Measurements from ENCODE around the gene IRS4.

Gene IRS4

DNA sequence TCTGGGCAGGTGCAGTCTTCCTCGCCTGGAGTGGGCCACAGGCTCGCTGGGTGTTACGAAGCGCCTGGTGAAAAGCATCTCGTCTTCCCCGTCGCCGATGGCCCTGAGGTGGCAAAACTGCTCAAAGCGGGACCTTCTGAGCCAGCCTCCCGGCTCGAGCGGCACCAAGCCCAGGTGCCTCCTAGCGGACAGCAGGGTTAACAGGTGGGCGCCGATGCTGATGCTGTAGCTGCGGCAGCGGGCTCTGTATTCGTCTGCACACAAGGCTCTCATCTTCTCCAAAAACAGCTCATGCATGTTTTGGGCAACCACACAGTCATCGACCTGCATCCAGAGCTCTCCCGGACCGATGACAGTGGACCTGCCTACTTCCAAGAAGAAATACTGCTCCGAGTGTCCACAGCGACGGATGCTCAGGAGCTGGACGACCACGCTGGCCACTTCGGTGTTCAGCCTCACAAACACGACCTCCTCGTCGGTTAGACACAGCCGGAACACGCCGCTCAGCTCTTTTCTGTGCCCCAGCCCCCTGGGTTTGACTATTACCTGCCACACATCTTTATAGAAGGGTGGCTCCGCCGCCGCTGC lies 1.2 kb downstream of the IRS4 start:
- DNase-seq (ENCODE audit: low read depth) = no peak
- H3K4me3 ChIP-seq (replicated peaks; ENCODE audit: low read depth, low read length) = no peak overlapping the region
- TF ChIP-seq, protein P1, sequence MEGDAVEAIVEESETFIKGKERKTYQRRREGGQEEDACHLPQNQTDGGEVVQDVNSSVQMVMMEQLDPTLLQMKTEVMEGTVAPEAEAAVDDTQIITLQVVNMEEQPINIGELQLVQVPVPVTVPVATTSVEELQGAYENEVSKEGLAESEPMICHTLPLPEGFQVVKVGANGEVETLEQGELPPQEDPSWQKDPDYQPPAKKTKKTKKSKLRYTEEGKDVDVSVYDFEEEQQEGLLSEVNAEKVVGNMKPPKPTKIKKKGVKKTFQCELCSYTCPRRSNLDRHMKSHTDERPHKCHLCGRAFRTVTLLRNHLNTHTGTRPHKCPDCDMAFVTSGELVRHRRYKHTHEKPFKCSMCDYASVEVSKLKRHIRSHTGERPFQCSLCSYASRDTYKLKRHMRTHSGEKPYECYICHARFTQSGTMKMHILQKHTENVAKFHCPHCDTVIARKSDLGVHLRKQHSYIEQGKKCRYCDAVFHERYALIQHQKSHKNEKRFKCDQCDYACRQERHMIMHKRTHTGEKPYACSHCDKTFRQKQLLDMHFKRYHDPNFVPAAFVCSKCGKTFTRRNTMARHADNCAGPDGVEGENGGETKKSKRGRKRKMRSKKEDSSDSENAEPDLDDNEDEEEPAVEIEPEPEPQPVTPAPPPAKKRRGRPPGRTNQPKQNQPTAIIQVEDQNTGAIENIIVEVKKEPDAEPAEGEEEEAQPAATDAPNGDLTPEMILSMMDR (IDR thresholded peaks at IDR 0.05; ENCODE audit: low read length, missing control alignments) = no peak

DNA sequence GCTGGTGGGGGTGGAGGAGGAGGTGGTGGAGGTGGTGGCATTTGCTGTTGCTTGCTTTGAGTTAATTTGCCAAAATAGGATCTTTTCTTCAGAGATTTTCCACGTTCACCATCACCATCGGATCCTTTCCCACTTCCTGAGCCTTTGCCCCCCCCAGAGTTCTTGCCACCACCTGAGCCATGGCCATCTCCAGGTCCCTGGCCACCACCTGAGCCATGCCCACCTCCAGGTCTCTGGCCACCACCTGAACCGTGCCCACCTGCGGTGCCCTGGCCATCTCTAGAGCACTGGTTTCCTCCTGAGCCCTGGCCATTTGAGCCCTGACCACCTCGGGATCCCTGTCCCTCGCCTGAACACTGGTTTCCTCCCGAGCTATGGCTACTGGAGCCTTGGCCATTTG lies 1.9 kb downstream of the IRS4 start:
- H3K4me3 ChIP-seq (replicated peaks; ENCODE audit: low read depth, low read length) = no peak overlapping the region
- TF ChIP-seq, protein P1 (IDR thresholded peaks at IDR 0.05; ENCODE audit: low read length, missing control alignments) = no peak
- DNase-seq (ENCODE audit: low read depth) = no peak

DNA sequence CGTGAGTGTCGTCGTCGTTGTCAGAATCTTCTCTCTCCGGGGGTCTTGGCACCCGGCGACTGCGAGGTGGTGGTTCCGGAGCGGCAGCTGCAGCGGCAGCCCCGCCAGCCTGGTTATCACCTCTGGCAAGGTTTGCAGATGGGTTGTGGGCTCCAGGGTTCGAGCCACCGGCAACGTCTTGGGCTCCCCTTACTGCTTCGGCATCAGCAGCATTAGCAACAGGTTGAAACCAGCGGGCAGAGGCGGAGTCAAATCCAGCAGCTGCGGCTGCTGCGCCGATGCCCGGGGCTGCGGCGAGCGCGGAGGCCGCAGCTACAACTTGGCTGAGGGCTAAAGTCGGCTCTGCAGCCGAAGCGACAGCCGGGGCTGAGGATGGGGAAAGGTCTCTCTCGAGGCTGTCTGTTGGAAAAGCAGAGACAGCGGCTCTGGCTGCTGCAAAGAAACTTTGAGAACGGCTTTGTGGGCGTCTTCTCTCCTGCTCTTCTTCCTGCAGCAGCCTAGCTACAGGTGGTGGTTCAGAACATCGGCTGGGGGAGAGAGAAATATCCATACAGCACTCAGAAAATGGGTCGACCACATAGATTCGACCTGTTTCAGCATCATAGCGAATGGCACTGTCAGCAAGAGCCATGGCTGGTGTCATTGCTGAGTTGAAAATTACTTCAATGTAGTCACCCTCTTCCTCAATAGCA lies 3.6 kb downstream of the IRS4 start:
- TF ChIP-seq, protein P1 (IDR thresholded peaks at IDR 0.05; ENCODE audit: low read length, missing control alignments) = no peak
- no peak for DNase-seq (ENCODE audit: low read depth)
- no peak overlapping the region for H3K4me3 ChIP-seq (replicated peaks; ENCODE audit: low read depth, low read length)

DNA sequence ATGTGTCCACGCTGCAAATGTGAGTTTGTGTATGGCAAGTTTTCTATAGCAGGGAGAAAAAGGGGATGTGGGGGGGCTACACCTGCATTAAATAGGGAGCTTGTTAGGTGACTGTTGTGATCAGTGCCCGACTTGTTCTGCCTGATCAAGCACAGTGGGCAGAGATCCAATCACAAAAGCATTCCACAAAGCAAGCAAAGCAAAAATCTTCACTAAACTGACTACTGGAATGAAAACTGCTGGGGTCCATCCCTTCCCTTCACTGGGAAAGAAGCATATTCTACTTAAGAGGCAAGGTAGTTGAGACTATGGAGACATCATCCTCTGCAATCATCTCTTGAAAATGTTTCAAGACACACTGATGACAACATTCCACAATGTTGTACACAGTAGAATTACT lies 5.2 kb downstream of the IRS4 start:
- no peak for DNase-seq (ENCODE audit: low read depth)
- H3K4me3 ChIP-seq (replicated peaks; ENCODE audit: low read depth, low read length) = no peak overlapping the region
- TF ChIP-seq, protein P1 (IDR thresholded peaks at IDR 0.05; ENCODE audit: low read length, missing control alignments) = no peak

DNA sequence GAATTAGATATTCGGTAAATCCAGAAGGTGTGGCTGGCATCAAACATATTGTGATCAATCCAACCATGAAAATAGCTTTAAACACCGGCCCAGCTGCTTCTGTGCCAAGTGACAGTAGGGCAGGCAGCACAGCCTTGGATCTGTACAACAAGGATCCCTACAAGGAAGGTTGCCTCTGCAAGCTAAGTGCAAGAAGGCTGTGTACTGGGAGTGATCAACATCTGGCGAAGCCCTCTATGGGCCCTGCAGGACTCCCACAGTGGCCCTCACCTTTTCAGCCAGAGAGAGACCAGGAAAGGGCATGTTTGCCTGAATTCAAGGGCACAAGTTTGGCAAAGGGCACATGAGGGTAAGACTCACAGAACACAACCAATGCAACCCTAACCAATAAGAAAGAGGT lies 9.6 kb downstream of the IRS4 start:
- no peak overlapping the region for H3K4me3 ChIP-seq (replicated peaks; ENCODE audit: low read depth, low read length)
- TF ChIP-seq, protein P1 (IDR thresholded peaks at IDR 0.05; ENCODE audit: low read length, missing control alignments) = no peak
- DNase-seq (ENCODE audit: low read depth) = no peak

DNA sequence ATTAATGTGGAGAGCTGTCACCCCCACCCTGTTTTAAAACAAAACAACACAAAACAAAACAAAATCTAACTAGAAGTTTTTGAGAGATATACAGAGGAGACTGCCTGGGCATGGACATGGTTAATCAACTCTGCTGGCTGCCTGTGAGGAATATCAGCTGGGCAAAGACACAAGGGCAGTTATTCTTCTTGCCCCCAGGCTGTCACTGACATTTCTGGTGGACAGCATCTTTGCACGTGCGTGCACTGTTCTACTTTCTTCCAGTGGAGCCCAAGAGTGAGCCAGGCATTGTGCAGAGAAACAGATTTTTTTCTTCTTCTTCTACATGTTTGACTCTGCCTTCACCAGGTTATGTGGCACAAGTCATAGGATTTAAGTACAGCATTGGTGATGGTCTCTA lies 13.8 kb downstream of the IRS4 start:
- TF ChIP-seq, protein P1 (IDR thresholded peaks at IDR 0.05; ENCODE audit: low read length, missing control alignments) = no peak
- DNase-seq (ENCODE audit: low read depth) = no peak
- no peak overlapping the region for H3K4me3 ChIP-seq (replicated peaks; ENCODE audit: low read depth, low read length)

DNA sequence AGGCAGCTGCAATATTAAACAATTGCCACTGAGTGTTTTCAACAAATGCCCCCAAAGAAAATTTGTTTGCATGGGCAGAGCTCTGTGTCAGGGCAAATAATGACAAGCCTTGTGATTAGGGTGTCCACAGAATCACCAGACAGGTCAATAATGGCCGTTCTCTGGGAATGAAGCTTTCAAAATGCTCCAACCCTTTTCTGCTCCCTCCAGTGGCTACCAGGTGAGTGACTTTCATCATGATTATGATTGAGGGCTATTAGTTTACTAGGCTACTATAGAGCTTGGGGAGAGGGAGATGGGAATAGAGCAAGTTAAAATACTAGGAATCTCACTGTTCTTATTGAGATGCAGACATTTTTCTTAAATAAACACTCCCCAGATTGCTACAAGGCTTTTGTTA lies 23.5 kb downstream of the IRS4 start:
- no peak overlapping the region for H3K4me3 ChIP-seq (replicated peaks; ENCODE audit: low read depth, low read length)
- TF ChIP-seq, protein P1 (IDR thresholded peaks at IDR 0.05; ENCODE audit: low read length, missing control alignments) = no peak
- DNase-seq (ENCODE audit: low read depth) = no peak

All from fibroblast of pulmonary artery (primary cell).